ENCODE results near the gene CALHM1. TPM values are rescaled to one million over a fixed set of nuclear protein-coding genes. Genes with fewer than 3 reads are reported as not detected.

Gene CALHM1
- total RNA-seq, 1 donor from 2014 or later: not detected

DNA sequence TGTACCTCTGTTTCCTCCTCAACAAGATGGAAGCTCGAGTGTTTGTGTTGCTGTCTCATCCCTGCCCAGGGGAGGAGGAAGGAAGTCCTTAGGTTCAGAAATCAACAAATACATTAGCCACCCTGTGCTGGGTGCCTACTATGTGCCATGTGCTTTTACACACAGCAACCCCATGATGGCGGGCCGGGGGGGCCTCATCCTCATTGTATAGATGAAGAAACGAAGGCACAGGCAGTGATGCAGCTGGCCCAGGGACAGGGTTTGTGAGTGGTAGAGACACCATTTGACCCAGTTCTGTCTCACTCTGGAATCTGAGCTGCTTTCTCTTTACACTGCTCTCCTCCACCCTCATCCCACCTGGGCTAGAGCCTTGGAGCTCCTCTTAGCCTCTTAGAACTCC, 4.7 kb downstream of the CALHM1 start:
- Mint-ChIP-seq H3K27ac (ENCODE audit: unreplicated experiment) (no peak overlapping the region), H3K36me3 (ENCODE audit: low read depth) (peaks cover 8% of the 10 kb centered on the region)

DNA sequence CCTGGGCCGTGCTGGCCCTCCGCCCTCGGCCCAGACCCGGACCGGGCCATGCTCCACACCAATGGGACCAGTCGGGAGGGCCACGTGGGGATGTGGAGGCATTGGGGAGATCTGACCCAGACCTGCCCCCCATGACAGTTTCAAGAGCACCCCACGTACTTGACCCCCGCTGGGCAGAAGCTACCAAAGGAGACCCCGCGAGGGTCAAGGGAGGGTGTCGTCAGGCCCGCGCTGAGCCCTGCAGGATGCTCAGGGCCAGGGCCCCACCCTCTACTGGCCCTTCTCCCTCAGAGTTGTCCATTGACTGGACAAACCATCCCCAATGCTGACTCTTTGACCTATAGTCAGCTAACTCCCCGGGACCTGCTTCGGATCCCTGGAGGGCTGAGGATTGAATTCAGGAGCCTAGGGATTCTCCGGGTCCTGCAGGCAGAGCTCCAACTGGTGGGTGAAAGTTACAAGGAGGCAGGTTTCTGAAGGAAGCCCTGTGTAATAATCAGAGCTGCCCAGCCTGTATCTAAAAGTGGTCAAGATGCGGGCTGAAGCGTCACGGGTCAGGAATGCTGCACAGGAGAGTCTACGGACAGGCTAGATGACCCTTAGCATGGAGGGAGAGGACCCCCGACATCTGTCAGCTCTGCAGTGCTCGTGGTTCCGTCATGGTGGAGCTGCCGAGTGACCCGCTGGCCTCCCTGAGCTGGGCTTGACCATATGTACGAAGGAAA, 6.0 kb downstream of the CALHM1 start:
- peaks cover 34% of the 10 kb centered on the region for H3K4me1 Mint-ChIP-seq (ENCODE audit: low read depth)
- DNase-seq (ENCODE audit: low spot score): no peak
- no peaks in the 10 kb centered on the region for H3K9me3 Mint-ChIP-seq (ENCODE audit: low read depth)
- H3K36me3 Mint-ChIP-seq (ENCODE audit: low read depth): peaks cover 10% of the 10 kb centered on the region
- no peak overlapping the region for H3K27ac Mint-ChIP-seq (ENCODE audit: unreplicated experiment)
- H3K27me3 Mint-ChIP-seq (ENCODE audit: low read depth): no peaks in the 10 kb centered on the region
- H3K4me3 Mint-ChIP-seq (ENCODE audit: unreplicated experiment): peak overlapping the region; percentile 75
- TF ChIP-seq, protein P1, sequence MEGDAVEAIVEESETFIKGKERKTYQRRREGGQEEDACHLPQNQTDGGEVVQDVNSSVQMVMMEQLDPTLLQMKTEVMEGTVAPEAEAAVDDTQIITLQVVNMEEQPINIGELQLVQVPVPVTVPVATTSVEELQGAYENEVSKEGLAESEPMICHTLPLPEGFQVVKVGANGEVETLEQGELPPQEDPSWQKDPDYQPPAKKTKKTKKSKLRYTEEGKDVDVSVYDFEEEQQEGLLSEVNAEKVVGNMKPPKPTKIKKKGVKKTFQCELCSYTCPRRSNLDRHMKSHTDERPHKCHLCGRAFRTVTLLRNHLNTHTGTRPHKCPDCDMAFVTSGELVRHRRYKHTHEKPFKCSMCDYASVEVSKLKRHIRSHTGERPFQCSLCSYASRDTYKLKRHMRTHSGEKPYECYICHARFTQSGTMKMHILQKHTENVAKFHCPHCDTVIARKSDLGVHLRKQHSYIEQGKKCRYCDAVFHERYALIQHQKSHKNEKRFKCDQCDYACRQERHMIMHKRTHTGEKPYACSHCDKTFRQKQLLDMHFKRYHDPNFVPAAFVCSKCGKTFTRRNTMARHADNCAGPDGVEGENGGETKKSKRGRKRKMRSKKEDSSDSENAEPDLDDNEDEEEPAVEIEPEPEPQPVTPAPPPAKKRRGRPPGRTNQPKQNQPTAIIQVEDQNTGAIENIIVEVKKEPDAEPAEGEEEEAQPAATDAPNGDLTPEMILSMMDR (IDR thresholded peaks at IDR 0.05): no peak

More for the DNA sequence above, 4.7 kb downstream of the CALHM1 start:
- no peaks in the 10 kb centered on the region for H3K9me3 Mint-ChIP-seq (ENCODE audit: low read depth)
- DNase-seq (ENCODE audit: low spot score): no peak
- TF ChIP-seq, protein P1 (IDR thresholded peaks at IDR 0.05): no peak
- no peaks in the 10 kb centered on the region for H3K27me3 Mint-ChIP-seq (ENCODE audit: low read depth)
- peaks cover 24% of the 10 kb centered on the region for H3K4me1 Mint-ChIP-seq (ENCODE audit: low read depth)
- H3K4me3 Mint-ChIP-seq (ENCODE audit: unreplicated experiment): no peak overlapping the region

DNA sequence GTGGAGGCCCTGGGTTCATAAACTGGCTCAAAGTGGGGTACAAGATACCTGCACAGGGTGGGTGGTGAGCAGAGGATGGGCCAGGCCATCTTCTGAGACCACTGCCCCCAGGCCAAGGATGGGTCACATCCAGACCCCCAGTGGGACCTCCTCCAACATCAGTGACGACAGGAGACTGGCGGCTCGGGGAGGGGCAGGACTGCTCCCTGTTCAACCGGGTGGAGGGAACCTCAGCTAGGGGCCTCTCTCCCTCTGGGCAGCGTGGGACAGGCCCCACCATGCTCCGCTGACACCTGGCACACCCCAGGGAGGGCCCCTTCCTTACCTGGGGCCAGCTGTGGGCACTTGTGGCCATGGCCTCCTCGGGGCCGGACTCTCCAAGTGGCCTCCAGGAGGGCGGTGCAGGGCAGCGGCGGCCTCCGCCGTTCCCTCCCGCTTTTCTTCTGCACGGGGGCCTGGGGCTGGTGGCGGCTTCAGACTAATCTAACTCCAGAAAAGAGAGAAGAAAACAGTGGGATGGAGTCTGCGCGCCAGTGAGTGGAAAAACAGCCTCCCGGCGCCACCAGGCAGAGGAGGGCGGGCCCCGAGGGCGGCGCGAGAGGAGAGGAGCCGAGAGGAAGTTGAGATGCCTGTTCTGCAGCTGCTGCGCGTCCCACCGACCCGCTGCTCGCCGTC, 6.7 kb downstream of the CALHM1 start, which contains the start of gene CALHM2:
CALHM2 (minus strand) TSS at position 540 of the 675 bp plus-strand sequence. CDS start 2,429 bp downstream, outside the sequence.
- TF ChIP-seq, protein P1 (IDR thresholded peaks at IDR 0.05): no peak
- Mint-ChIP-seq H3K27ac (ENCODE audit: unreplicated experiment) (peak within 1 kb of the TSS; percentile 45), H3K36me3 (ENCODE audit: low read depth) (peaks cover 10% of the 10 kb centered on the region), H3K9me3 (ENCODE audit: low read depth) (no peaks in the 10 kb centered on the region), H3K4me3 (ENCODE audit: unreplicated experiment) (peak within 1 kb of the TSS; percentile 75), H3K27me3 (ENCODE audit: low read depth) (no peaks in the 10 kb centered on the region), H3K4me1 (ENCODE audit: low read depth) (peaks cover 37% of the 10 kb centered on the region)
- DNase-seq (ENCODE audit: low spot score): no peak

DNA sequence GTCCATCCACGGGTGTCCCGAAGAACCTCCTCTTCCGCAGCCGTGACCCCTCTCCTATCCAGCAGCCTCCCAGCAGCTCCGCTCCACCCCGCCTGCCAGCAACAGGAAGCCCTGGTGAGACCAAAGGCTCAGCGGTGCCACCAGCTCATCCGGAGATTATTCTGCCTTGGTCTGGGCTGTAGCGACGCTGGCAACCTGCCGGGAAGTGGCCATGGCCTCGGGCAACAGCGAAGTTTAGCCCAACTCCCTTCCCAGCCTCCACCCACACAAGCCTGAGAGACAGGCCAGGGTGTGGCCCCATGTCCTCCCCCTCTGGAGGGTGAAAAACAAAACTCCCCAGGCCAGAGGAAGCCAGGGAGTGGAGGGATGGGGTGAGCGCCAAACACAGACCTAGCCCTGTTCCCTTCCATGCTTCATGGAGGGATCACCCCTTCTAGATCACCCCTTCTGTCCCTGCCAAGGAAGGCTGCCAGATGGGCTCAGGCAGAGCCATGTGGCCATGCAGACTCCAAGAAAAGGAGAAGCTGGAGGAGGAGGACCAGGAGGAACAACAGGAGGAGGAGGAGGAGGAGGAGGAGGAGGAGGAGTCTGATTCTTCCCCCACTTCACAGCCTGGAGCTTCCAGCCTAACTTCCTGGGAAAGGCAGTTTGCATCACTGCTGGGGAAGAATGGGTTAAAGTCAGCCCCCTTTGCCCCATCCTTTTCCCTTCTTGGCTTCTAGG, 7.4 kb downstream of the CALHM1 start:
- Mint-ChIP-seq H3K4me1 (ENCODE audit: low read depth) (peaks cover 39% of the 10 kb centered on the region), H3K27me3 (ENCODE audit: low read depth) (no peaks in the 10 kb centered on the region), H3K36me3 (ENCODE audit: low read depth) (peaks cover 12% of the 10 kb centered on the region), H3K4me3 (ENCODE audit: unreplicated experiment) (peak overlapping the region; percentile 75), H3K9me3 (ENCODE audit: low read depth) (no peaks in the 10 kb centered on the region), H3K27ac (ENCODE audit: unreplicated experiment) (peak overlapping the region; percentile 83)
- no peak for DNase-seq (ENCODE audit: low spot score)
- TF ChIP-seq, protein P1 (IDR thresholded peaks at IDR 0.05): no peak

DNA sequence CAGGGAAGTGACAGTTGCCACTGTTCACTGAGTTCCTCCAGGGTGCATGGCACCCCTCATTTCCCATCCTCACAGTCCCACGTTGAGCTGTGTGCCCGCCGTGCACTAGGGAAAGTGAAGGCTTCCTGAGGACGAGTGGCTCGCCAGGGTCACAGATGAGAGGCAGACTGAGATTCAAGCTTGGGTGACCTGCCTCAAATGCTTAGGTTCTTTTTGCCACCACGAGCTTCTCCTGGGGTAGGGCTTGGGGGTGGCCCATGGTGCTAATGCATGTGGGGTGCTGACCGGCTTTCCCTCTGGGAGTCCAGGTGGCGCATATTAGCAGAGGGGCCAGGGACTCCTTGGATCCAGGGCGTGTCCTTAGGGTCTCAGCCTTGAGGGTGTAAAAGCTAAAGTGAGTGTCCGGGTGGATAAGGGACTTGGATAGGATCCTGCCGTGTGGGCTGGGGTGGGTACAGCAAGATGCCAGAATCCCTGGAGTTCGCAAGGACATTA, 8.5 kb downstream of the CALHM1 start:
- Mint-ChIP-seq H3K27ac (ENCODE audit: unreplicated experiment) (peak overlapping the region; percentile 83), H3K4me3 (ENCODE audit: unreplicated experiment) (peak overlapping the region; percentile 75), H3K27me3 (ENCODE audit: low read depth) (no peaks in the 10 kb centered on the region)

More for the DNA sequence above, 8.5 kb downstream of the CALHM1 start:
- Mint-ChIP-seq H3K4me1 (ENCODE audit: low read depth) (peaks cover 49% of the 10 kb centered on the region), H3K36me3 (ENCODE audit: low read depth) (peaks cover 19% of the 10 kb centered on the region), H3K9me3 (ENCODE audit: low read depth) (no peaks in the 10 kb centered on the region)
- TF ChIP-seq, protein P1 (IDR thresholded peaks at IDR 0.05): no peak
- no peak for DNase-seq (ENCODE audit: low spot score)

All from chondrocyte (in vitro differentiated cells).